HepG2 (cell line): ENCODE data around the gene PLCB1. TPM values are rescaled to one million over a fixed set of nuclear protein-coding genes. Genes with fewer than 3 reads are reported as not detected.

ENCODE experiments used
- CENPBD1 ChIP-seq: sonication (generic); formaldehyde crosslinking; IDR thresholded peaks from 2 replicates; pipeline ENCODE4 v1.8.0; 2022; ENCODE audit warnings: missing genetic modification reagents, low read depth, mild to moderate bottlenecking, borderline replicate concordance
- CERS6 ChIP-seq: sonication (generic); formaldehyde crosslinking; IDR thresholded peaks from 2 replicates; pipeline ENCODE4 v1.5.0; 2020; ENCODE audit warnings: missing genetic modification reagents
- HDAC6 ChIP-seq: fragments of 200-600 bp; sonication (generic); IDR thresholded peaks from 2 replicates; pipeline ENCODE4 v1.7.0; 2017; ENCODE audit warnings: mild to moderate bottlenecking, antibody characterized with exemption, low read length, low read depth
- HHEX ChIP-seq: IDR thresholded peaks from 2 replicates; pipeline ENCODE4 v1.6.1; 2016; ENCODE audit warnings: control low read depth
- MLX ChIP-seq: IDR thresholded peaks from 2 replicates; pipeline ENCODE4 v1.6.1; 2016
- NFE2 ChIP-seq: sonication (generic); formaldehyde crosslinking; IDR thresholded peaks from 2 replicates; pipeline ENCODE4 v1.4.0; 2020; ENCODE audit warnings: missing genetic modification reagents
- PBX3 ChIP-seq: sonication (generic); formaldehyde crosslinking; IDR thresholded peaks from 2 replicates; pipeline ENCODE4 v1.8.1; 2023; ENCODE audit warnings: missing genetic modification reagents, inconsistent platforms, borderline replicate concordance
- ZNF280D ChIP-seq: sonication (generic); formaldehyde crosslinking; IDR thresholded peaks from 2 replicates; pipeline ENCODE4 v1.5.1; 2020; ENCODE audit warnings: mild to moderate bottlenecking, missing genetic modification reagents
- ZNF512B ChIP-seq: sonication (generic); formaldehyde crosslinking; IDR thresholded peaks from 2 replicates; pipeline ENCODE4 v1.5.1; 2020; ENCODE audit warnings: missing genetic modification reagents, mild to moderate bottlenecking, borderline replicate concordance
- ZNF530 ChIP-seq: sonication (generic); formaldehyde crosslinking; IDR thresholded peaks from 2 replicates; pipeline ENCODE4 v1.5.0; 2020; ENCODE audit warnings: low read depth, mild to moderate bottlenecking, missing genetic modification reagents
- ZNF710 ChIP-seq: sonication (generic); formaldehyde crosslinking; IDR thresholded peaks from 2 replicates; pipeline ENCODE4 v1.5.0; 2020; ENCODE audit warnings: mild to moderate bottlenecking, missing genetic modification reagents, borderline replicate concordance
- ZSCAN20 ChIP-seq: sonication (generic); formaldehyde crosslinking; IDR thresholded peaks from 2 replicates; pipeline ENCODE4 v1.4.0; 2020; ENCODE audit warnings: missing genetic modification reagents, mild to moderate bottlenecking, borderline replicate concordance
- ZSCAN21 ChIP-seq: sonication (generic); formaldehyde crosslinking; IDR thresholded peaks from 2 replicates; pipeline ENCODE4 v1.8.0; 2022; ENCODE audit warnings: mild to moderate bottlenecking, missing genetic modification reagents, moderate library complexity, borderline replicate concordance
- polyA plus RNA-seq, 8 experiments: library from polyadenylated mRNA; depleted of rRNA in 3 of 8; stranded (reverse) in 7 of 8; unstranded in 1 of 8; fragments of >200 nt; fragmentation: Illumina TruSeq in 4 of 8; extraction: Trizol in 4 of 8; gene quantifications; 2 replicates each; pipeline versions ENCODE4 v1.2.1 to v1.2.3, GENCODE V29; 2011 to 2016; ENCODE audit warnings: low read depth in 4 of 8, missing spikeins in 1 of 8, mixed read lengths in 1 of 8; ENCODE audit not compliant: insufficient read depth in 1 of 8
- total RNA-seq, 5 experiments: library from RNA; depleted of rRNA; stranded (reverse); fragments of >200 nt; fragmentation: Illumina TruSeq; extraction: Trizol; gene quantifications; 2 replicates each; pipeline ENCODE4 v1.2.3, GENCODE V29; 2016; ENCODE audit warnings: low read depth in 1 of 5

Gene PLCB1
- total and polyA plus RNA-seq, 2 of the 13 experiments (the other 11 are each of a cell fraction or from before 2014, with no cell fraction given): 42.4 to 55.9 TPM

- no peak for TF ChIP-seq ZNF530
- no peak for TF ChIP-seq NFE2 (CRISPR knock-in tag)
- no peak for TF ChIP-seq ZSCAN20
- TF ChIP-seq ZNF710 (CRISPR knock-in tag): no peak; the same call in 1 of the 2 replicates
- no peak for TF ChIP-seq CERS6 (CRISPR knock-in tag)
- TF ChIP-seq HDAC6: no peak
- TF ChIP-seq PBX3 (CRISPR knock-in tag): no peak
- TF ChIP-seq ZNF280D (CRISPR knock-in tag): no peak; the same call in 1 of the 2 replicates
- no peak for TF ChIP-seq ZNF512B (CRISPR knock-in tag)
- peak; percentile 35; the same call in 1 of the 2 replicates for TF ChIP-seq MLX (CRISPR knock-in tag)
- TF ChIP-seq CENPBD1 (CRISPR knock-in tag): no peak
- TF ChIP-seq HHEX: no peak
- TF ChIP-seq ZSCAN21 (CRISPR knock-in tag): peak; percentile 85; the same call in 1 of the 2 replicates
Observed at GRCh38 chr20:8131598-8132483, at the start of gene PLCB1 (continued).
